ENCODE measurements around the gene TUBE1. TPM values are rescaled to one million over a fixed set of nuclear protein-coding genes. Genes with fewer than 3 reads are reported as not detected.

Gene TUBE1, protein sequence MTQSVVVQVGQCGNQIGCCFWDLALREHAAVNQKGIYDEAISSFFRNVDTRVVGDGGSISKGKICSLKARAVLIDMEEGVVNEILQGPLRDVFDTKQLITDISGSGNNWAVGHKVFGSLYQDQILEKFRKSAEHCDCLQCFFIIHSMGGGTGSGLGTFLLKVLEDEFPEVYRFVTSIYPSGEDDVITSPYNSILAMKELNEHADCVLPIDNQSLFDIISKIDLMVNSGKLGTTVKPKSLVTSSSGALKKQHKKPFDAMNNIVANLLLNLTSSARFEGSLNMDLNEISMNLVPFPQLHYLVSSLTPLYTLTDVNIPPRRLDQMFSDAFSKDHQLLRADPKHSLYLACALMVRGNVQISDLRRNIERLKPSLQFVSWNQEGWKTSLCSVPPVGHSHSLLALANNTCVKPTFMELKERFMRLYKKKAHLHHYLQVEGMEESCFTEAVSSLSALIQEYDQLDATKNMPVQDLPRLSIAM
- 21.0 and 26.1 TPM in 2 replicates for total RNA-seq

DNA sequence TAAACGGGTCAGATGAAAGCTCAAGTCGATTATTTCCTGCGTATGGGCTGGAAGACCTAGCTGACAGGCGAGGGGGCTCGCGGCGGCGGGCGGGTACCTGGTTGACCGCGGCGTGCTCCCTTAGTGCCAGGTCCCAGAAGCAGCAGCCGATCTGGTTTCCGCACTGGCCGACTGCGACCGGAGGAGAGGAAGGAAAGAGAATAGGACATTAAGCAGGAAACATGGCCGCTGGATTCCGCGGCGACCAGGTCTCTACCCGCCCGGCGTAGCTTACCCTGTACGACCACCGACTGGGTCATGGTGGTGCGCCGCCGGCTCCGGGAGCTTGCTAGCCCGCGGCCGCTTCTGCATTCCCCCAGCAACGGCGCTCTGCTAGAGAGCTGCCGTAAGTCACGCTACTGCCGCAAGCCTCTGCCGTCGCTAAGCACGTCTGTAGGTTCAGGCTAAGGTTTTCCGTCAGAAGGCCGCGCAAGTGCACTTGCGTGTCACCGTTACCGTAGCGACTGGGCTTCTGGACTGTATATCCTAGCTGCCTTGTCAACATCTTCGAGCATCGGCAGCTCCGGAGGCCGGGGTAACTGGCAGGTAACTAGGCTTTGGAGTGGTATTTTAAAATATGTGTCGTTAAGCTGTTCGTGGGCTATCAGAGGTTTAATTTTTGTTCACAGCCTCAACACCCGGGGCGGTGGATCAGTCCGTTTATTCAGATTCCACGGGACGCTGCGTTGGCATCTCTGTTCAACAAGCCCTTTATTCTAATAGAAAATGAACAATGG is at the start of gene TUBE1, which contains the start of gene FAM229B:
Gene TUBE1 (minus strand): TSS at position 347 of the 776 bp plus-strand sequence. CDS start 48 bp downstream, at position 299.
Gene FAM229B (plus strand): TSS at position 456 of the 776 bp plus-strand sequence. CDS start 11,693 bp downstream, outside the sequence.

DNA sequence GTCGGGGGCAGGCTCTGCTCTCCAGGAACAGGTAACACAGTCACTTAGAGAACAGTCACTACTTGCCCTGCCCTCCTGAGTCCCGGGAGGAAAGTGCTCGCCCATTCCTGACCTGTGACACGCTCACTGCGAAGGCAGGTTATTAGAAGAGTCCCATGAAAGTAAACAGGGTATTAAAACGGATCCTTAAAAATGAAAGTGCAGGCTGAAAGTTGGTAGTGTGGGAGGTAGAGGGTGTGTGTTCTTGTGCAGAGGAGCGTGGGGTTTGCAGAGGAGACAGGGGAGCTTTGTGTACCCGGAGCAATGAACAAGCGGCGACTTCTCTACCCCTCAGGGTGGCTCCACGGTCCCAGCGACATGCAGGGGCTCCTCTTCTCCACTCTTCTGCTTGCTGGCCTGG is 33.3 kb downstream of the TUBE1 start, which contains the start of gene CCN6:
Gene CCN6 (plus strand): TSS at position 104 of the 400 bp plus-strand sequence. CDS start 254 bp downstream, at position 358.

Other genes starting within 250 kb of the TUBE1 start
- 37.7 and 49.6 TPM in 2 replicates for gene FYN, start 214.0 kb downstream of the TUBE1 start, total RNA-seq
- not detected in 2 replicates for gene CCN6, start 33.4 kb downstream of the TUBE1 start, total RNA-seq
- 12.4 and 18.2 TPM in 2 replicates for gene FAM229B, start 109 bp upstream of the TUBE1 start, total RNA-seq
- 128 and 138 TPM in 2 replicates for gene LAMA4, start 167.1 kb upstream of the TUBE1 start, total RNA-seq

Data from myometrial cell (primary cell).